ENCODE measurements around the gene BLACAT1.

- TF ChIP-seq CTCF (IDR thresholded peaks at IDR 0.05) = no peak
- no peak for TF ChIP-seq POLR2A (IDR thresholded peaks at IDR 0.05)
- TF ChIP-seq POLR2AphosphoS5 (IDR thresholded peaks at IDR 0.05) = no peak
Measured at GRCh38 chr1:205492201-205492667, 36.4 kb upstream of the BLACAT1 start.

Data from prostate gland (tissue), 2 donors.